Kidney tubule cell (primary cell): Measurements from ENCODE around the gene USH1C.
A peak's percentile ranks its signal among the peaks of the same experiment; 100 is the strongest.

Source experiments
- DNase-seq: peaks from one replicate; pipeline ENCODE4 v3.0.0-alpha.2; 2018; ENCODE audit warnings: low spot score

The USH1C gene

GRCh38 chr11:17504330-17505107 lies 39.7 kb downstream of the USH1C start:
- DNase-seq: peak; percentile 66

- DNase-seq: no peak
Observed at GRCh38 chr11:17502630-17503029, 41.6 kb downstream of the USH1C start.

- DNase-seq: no peak
Observed at GRCh38 chr11:17500673-17501072, 43.5 kb downstream of the USH1C start.

GRCh38 chr11:17498475-17498874 lies 45.7 kb downstream of the USH1C start:
- DNase-seq: no peak

GRCh38 chr11:17498058-17498457 lies 46.2 kb downstream of the USH1C start:
- no peak for DNase-seq

- no peak for DNase-seq
Observed at GRCh38 chr11:17496406-17496805, 47.8 kb downstream of the USH1C start.

GRCh38 chr11:17494019-17494418 lies 50.2 kb downstream of the USH1C start:
- DNase-seq: no peak

- DNase-seq: no peak
Observed at GRCh38 chr11:17490938-17491337, 53.3 kb downstream of the USH1C start.

- DNase-seq: no peak
Observed at GRCh38 chr11:17490232-17490631, 54.0 kb downstream of the USH1C start.

- DNase-seq: no peak
Observed at GRCh38 chr11:17489751-17490150, 54.5 kb downstream of the USH1C start.

- DNase-seq: no peak
Observed at GRCh38 chr11:17488563-17488962, 55.7 kb downstream of the USH1C start.

GRCh38 chr11:17486646-17487045 lies 57.6 kb downstream of the USH1C start:
- DNase-seq: no peak

GRCh38 chr11:17483505-17483904 lies 60.7 kb downstream of the USH1C start:
- no peak for DNase-seq

GRCh38 chr11:17481905-17482304 lies 62.3 kb downstream of the USH1C start:
- DNase-seq: no peak

- DNase-seq: peak; percentile 16
Observed at GRCh38 chr11:17479284-17480214, 64.7 kb downstream of the USH1C start.

- DNase-seq: no peak
Observed at GRCh38 chr11:17478070-17478469, 66.1 kb downstream of the USH1C start.

- no peak for DNase-seq
Observed at GRCh38 chr11:17477361-17477760, 66.9 kb downstream of the USH1C start.

- DNase-seq: no peak
Observed at GRCh38 chr11:17477084-17477333, 67.2 kb downstream of the USH1C start.

- no peak for DNase-seq
Observed at GRCh38 chr11:17476317-17477083, 67.7 kb downstream of the USH1C start, which contains the start of gene ABCC8. Gene ABCC8, minus strand, starts transcription at chr11:17476845. Its CDS starts 69 bp downstream, at chr11:17476776.

- no peak for DNase-seq
Observed at GRCh38 chr11:17475666-17476316, 68.4 kb downstream of the USH1C start.

GRCh38 chr11:17473071-17473744 lies 71.0 kb downstream of the USH1C start:
- DNase-seq: peak; percentile 32
